GOT3 (cell line): ENCODE data around the gene C2CD2L.
"Not testable (repeated sequence)": the region's sequence is repeated elsewhere in the genome, so short reads cannot be mapped to it uniquely, and the experiment has no call there.

Experiments used
- DNase-seq: peaks from one replicate; lab custom pipeline; 2025; ENCODE audit warnings: mixed read lengths; lab: John Stamatoyannopoulos, UW

The C2CD2L gene

DNA sequence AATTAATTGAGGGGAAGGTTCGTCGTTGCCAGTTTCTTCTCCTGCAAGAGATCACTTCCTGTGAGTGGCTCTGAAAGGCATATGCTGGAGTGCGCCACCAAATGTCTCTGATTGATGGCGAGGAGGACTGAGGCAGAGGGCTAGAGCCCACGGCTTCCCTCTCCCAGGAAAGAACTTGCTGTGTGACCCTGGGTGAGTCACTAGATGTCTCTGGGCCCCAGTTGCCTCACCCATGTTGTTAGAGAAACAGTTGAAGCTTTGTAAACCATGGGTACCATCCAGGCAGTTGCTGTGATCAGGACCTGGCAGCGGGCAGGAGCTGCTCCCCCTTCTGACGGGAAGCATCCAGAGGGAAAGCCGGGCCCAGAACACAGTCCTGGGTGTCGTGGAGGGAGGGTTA is 44.9 kb downstream of the C2CD2L start:
- no peak for DNase-seq

DNA sequence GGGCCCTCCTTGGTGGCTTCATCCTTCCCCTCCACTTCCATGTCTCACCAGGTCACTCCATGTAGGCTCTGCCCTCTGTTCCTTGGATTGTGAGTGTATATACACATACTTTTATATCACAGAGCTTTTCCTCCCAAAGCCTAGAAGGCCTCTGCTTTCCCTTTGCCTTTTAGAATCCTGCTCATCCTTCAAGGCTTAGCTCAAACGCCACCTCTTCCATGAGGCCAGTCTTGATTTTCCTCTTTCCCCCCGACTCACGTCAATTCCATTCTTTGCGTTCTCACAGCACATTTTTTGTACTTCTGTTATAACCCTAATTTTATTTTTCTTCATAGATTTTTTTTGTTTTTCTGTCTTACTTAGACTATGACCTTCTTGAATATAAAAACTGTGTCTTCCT is 45.5 kb downstream of the C2CD2L start:
- no peak for DNase-seq

GRCh38 chr11:119153049-119153818 is 46.1 kb downstream of the C2CD2L start:
- no peak for DNase-seq

- DNase-seq: no peak
Measured at GRCh38 chr11:119154178-119154577, 47.0 kb downstream of the C2CD2L start.

- DNase-seq: no peak
Measured at GRCh38 chr11:119155733-119156492, 48.8 kb downstream of the C2CD2L start.

GRCh38 chr11:119156496-119156895 is 49.4 kb downstream of the C2CD2L start:
- DNase-seq: no peak

- no peak for DNase-seq
Measured at GRCh38 chr11:119157063-119157462, 49.9 kb downstream of the C2CD2L start.

DNA sequence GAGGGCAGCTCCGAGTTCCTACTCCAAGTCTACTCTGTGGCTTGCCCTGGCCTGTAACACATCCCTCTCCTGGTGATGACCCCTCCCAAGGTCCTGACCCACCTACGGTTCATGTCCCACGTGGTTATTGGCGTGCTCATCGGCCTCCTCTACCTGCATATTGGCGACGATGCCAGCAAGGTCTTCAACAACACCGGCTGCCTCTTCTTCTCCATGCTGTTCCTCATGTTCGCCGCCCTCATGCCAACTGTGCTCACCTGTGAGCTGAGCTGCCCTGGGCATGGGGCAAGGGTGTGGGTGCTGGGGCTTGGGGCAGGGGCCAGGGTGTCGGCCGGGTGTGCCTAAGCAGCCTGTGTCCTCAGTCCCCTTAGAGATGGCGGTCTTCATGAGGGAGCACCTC is 51.3 kb downstream of the C2CD2L start:
- DNase-seq: no peak

- no peak for DNase-seq
Measured at GRCh38 chr11:119160151-119160550, 53.0 kb downstream of the C2CD2L start.

DNA sequence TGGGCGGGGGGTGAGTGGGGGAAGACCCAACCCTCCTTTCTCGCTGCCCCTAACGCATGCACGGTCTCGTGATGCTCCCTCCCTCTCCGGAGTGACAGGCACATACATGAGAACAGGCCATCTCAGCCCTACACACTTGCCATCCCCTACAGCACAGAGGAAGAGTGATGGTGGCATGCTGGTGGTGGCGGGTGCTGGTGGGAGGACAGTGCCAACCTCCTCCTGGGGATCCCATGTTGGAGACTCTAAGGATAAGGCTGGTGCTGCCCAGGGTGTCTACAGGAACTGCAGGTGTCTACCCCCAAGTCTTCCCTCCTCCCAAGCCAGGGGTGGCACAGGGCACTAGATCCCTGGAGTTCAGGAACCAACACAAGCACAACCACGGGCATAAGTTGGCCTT is 54.7 kb downstream of the C2CD2L start:
- no peak for DNase-seq

GRCh38 chr11:119166368-119167076 is 59.4 kb downstream of the C2CD2L start:
- DNase-seq: no peak

DNA sequence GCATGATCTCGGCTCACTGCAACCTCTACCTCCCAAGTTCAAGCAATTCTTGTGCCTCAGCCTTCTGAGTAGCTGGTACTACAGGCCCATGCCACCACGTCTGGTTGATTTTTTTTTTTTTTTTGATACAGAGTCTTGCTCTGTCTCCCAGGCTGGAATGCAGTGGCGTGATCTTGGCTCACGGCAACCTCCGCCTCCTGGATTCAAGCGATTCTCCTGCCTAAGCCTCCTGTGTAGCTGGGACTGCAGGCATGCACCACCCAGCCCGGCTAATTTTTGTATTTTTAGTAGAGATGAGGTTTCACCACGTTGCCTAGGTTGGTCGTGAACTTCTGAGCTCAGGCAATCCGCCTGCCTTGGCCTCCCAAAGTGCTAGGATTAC is 59.9 kb downstream of the C2CD2L start:
- DNase-seq: not testable (repeated sequence)

DNA sequence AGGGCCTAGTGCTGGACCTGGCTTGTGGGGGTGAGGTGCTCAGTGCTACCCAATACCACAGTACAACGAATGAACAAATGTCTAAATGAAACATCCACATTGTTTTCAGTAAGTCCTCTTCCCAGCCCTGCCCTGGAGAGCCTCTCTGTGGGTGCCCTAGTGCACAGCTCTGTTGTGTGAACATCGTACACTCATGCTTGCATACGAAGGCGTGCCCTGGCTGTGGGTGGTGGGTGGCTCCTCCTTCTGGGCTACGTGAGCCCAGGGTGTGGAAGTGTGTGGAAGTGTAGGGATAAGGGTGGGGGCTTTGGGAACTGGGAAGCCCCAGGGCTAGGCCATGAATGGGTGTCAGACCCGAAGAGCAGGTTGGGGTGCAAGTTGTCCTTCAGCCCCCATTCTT is 60.8 kb downstream of the C2CD2L start:
- no peak for DNase-seq
